GM12878 (cell line): ENCODE data around the gene KRT80.

Source experiments
- CTCF ChIP-seq, 3 experiments: IDR thresholded peaks in 2 of 3; conservative IDR thresholded peaks in 1 of 3; 2 replicates each; pipeline ENCODE4 v1.5.1; 2011; ENCODE audit warnings: low read depth in 3 of 3, low read length in 3 of 3, mild to moderate bottlenecking in 3 of 3, control low read depth in 2 of 3, moderate library complexity in 2 of 3, inconsistent platforms in 1 of 3, mixed read lengths in 1 of 3; ENCODE audit not compliant: control insufficient read depth in 2 of 3, insufficient read depth in 1 of 3; ENCODE audit errors: extremely low read depth in 1 of 3
- FOS ChIP-seq: IDR thresholded peaks from 3 replicates; pipeline ENCODE4 v1.6.1; 2011; ENCODE audit warnings: borderline replicate concordance; ENCODE audit not compliant: insufficient read length; ENCODE audit errors: extremely low read depth
- POLR2A ChIP-seq: IDR thresholded peaks from 2 replicates; pipeline ENCODE4 v1.6.1; 2011; ENCODE audit warnings: low read depth, mild to moderate bottlenecking, low read length
- ZNF274 ChIP-seq: IDR thresholded peaks from one replicate; pipeline ENCODE4 v1.8.0; 2011; ENCODE audit not compliant: insufficient read length, insufficient read depth
- ZSCAN29 ChIP-seq: fragments of 450-650 bp; IDR thresholded peaks from 2 replicates; pipeline ENCODE4 v1.6.1; 2017; ENCODE audit warnings: mild to moderate bottlenecking, moderate library complexity

GRCh38 chr12:52198454-52199215 is 6.8 kb upstream of the KRT80 start:
- no peak for TF ChIP-seq ZNF274
- TF ChIP-seq FOS: no peak
- TF ChIP-seq CTCF (IDR thresholded peaks at IDR 0.05 in 2 of 3, conservative IDR thresholded peaks at IDR 0.05 in 1 of 3; ENCODE audit: control insufficient read depth in 2 of 3, extremely low read depth in 1 of 3, insufficient read depth in 1 of 3, low read depth in 3 of 3, low read length in 3 of 3): no peak
- TF ChIP-seq ZSCAN29: no peak
- no peak for TF ChIP-seq POLR2A
